K562 (cell line): ENCODE data around the gene FUT9.

Source experiments
- CBX5 ChIP-seq: IDR thresholded peaks from 2 replicates; pipeline ENCODE4 v1.6.1; 2014; ENCODE audit warnings: low read depth, borderline replicate concordance
- ETV1 ChIP-seq: fragments of 450-650 bp; conservative IDR thresholded peaks from 2 replicates; pipeline ENCODE4 v1.6.1; 2016; ENCODE audit warnings: missing genetic modification characterization, control low read depth, low read depth, missing compliant biosample characterization
- MAFG ChIP-seq: fragments of 450-650 bp; conservative IDR thresholded peaks from 2 replicates; pipeline ENCODE4 v1.6.1; 2016; ENCODE audit warnings: missing genetic modification characterization, missing compliant biosample characterization
- MTA1 ChIP-seq: fragments of 450-650 bp; IDR thresholded peaks from 2 replicates; pipeline ENCODE4 v1.6.1; 2017; ENCODE audit warnings: borderline replicate concordance
- NFIC ChIP-seq: fragments of 450-650 bp; IDR thresholded peaks from 2 replicates; pipeline ENCODE4 v1.6.1; 2017; ENCODE audit warnings: mild to moderate bottlenecking, inconsistent platforms
- NFRKB ChIP-seq: fragments of 450-650 bp; IDR thresholded peaks from 2 replicates; pipeline ENCODE4 v1.6.1; 2016; ENCODE audit warnings: low read depth
- ZBED1 ChIP-seq: IDR thresholded peaks from 2 replicates; pipeline ENCODE4 v1.6.1; 2014
- TF ChIP-seq, protein P1 (sequence below): fragments of 450-650 bp; IDR thresholded peaks from 2 replicates; pipeline ENCODE4 v1.6.1; 2017; ENCODE audit warnings: antibody characterized with exemption, mild to moderate bottlenecking
- TF ChIP-seq, protein P2 (sequence below), 2 experiments: fragments of 450-650 bp in 1 of 2; sonication (generic) in 1 of 2; formaldehyde crosslinking in 1 of 2; IDR thresholded peaks in 1 of 2; conservative IDR thresholded peaks in 1 of 2; 2 replicates each; pipeline versions ENCODE4 v1.6.1 to v1.8.1; 2016 to 2023; ENCODE audit warnings: mild to moderate bottlenecking in 2 of 2, moderate library complexity in 2 of 2, inconsistent platforms in 1 of 2, missing genetic modification reagents in 1 of 2
- TF ChIP-seq, protein P3 (sequence below), 2 experiments: fragments of 200-800 bp in 1 of 2; sonication (Bioruptor generic) in 1 of 2; sonication (generic) in 1 of 2; formaldehyde crosslinking in 1 of 2; IDR thresholded peaks in 1 of 2; conservative IDR thresholded peaks in 1 of 2; 2 replicates each; pipeline versions ENCODE4 v1.5.0 to v1.6.1; 2016 to 2020; ENCODE audit warnings: missing compliant biosample characterization in 1 of 2, missing genetic modification characterization in 1 of 2, missing genetic modification reagents in 1 of 2

DNA sequence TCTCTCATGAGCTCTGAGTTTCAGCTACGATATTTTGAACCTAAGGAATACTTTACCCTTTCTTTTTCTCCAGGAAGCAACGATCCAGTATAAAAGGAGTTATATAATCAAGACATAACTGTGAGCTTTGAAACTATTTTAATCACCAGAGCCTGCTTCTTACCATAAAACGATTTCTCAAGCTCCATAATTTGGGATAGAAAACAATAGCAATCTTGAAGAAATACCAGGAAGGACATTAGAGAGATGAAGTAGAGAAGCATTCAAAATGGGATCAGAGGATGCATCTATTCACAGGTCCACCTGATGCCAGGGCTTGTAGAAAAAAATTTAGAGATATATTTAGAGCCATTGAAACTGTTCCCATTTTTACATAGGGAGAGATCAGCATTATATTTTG is 135.9 kb downstream of the FUT9 start:
- TF ChIP-seq NFRKB (no peak), ETV1 (no peak), ZBED1 (no peak), MTA1 (no peak), NFIC (no peak), CBX5 (no peak), MAFG (tag) (no peak)
- TF ChIP-seq, protein P1, sequence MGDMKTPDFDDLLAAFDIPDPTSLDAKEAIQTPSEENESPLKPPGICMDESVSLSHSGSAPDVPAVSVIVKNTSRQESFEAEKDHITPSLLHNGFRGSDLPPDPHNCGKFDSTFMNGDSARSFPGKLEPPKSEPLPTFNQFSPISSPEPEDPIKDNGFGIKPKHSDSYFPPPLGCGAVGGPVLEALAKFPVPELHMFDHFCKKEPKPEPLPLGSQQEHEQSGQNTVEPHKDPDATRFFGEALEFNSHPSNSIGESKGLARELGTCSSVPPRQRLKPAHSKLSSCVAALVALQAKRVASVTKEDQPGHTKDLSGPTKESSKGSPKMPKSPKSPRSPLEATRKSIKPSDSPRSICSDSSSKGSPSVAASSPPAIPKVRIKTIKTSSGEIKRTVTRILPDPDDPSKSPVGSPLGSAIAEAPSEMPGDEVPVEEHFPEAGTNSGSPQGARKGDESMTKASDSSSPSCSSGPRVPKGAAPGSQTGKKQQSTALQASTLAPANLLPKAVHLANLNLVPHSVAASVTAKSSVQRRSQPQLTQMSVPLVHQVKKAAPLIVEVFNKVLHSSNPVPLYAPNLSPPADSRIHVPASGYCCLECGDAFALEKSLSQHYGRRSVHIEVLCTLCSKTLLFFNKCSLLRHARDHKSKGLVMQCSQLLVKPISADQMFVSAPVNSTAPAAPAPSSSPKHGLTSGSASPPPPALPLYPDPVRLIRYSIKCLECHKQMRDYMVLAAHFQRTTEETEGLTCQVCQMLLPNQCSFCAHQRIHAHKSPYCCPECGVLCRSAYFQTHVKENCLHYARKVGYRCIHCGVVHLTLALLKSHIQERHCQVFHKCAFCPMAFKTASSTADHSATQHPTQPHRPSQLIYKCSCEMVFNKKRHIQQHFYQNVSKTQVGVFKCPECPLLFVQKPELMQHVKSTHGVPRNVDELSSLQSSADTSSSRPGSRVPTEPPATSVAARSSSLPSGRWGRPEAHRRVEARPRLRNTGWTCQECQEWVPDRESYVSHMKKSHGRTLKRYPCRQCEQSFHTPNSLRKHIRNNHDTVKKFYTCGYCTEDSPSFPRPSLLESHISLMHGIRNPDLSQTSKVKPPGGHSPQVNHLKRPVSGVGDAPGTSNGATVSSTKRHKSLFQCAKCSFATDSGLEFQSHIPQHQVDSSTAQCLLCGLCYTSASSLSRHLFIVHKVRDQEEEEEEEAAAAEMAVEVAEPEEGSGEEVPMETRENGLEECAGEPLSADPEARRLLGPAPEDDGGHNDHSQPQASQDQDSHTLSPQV = no peak
- TF ChIP-seq, protein P2, sequence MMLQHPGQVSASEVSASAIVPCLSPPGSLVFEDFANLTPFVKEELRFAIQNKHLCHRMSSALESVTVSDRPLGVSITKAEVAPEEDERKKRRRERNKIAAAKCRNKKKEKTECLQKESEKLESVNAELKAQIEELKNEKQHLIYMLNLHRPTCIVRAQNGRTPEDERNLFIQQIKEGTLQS (IDR thresholded peaks at IDR 0.05) = no peak
- TF ChIP-seq, protein P2 (CRISPR knock-in tag; conservative IDR thresholded peaks at IDR 0.05) = no peak
- TF ChIP-seq, protein P3, sequence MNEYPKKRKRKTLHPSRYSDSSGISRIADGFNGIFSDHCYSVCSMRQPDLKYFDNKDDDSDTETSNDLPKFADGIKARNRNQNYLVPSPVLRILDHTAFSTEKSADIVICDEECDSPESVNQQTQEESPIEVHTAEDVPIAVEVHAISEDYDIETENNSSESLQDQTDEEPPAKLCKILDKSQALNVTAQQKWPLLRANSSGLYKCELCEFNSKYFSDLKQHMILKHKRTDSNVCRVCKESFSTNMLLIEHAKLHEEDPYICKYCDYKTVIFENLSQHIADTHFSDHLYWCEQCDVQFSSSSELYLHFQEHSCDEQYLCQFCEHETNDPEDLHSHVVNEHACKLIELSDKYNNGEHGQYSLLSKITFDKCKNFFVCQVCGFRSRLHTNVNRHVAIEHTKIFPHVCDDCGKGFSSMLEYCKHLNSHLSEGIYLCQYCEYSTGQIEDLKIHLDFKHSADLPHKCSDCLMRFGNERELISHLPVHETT (CRISPR knock-in tag; conservative IDR thresholded peaks at IDR 0.05 in 1 of 2, IDR thresholded peaks at IDR 0.05 in 1 of 2) = no peak
